Rectal smooth muscle tissue (tissue), 1 donor: Measurements from ENCODE around the gene SERGEF.

Source experiments
- H3K27ac ChIP-seq: one replicate; pipeline ENCODE4 v1.7.0; 2013; ENCODE audit warnings: low read depth, low read length, inconsistent platforms
- H3K27me3 ChIP-seq: one replicate; pipeline ENCODE4 v1.7.0; 2013; ENCODE audit warnings: low read length; ENCODE audit not compliant: control insufficient read depth, insufficient read depth
- H3K36me3 ChIP-seq: one replicate; pipeline ENCODE4 v1.7.0; 2013; ENCODE audit warnings: low read length; ENCODE audit not compliant: control insufficient read depth, insufficient read depth
- H3K4me1 ChIP-seq: one replicate; pipeline ENCODE4 v1.7.0; 2013; ENCODE audit warnings: low read length; ENCODE audit not compliant: control insufficient read depth, insufficient read depth
- H3K4me3 ChIP-seq: one replicate; pipeline ENCODE4 v1.7.0; 2013; ENCODE audit warnings: low read length
- H3K9ac ChIP-seq: one replicate; pipeline ENCODE4 v1.7.0; 2013; ENCODE audit warnings: low read length

The SERGEF gene

GRCh38 chr11:17839450-17839849, 173.4 kb downstream of the SERGEF start:
- H3K4me1 ChIP-seq: no peaks in the 10 kb centered on the region
- H3K36me3 ChIP-seq: no peaks in the 10 kb centered on the region
- H3K4me3 ChIP-seq: no peak overlapping the region
- no peak overlapping the region for H3K27ac ChIP-seq
- no peak overlapping the region for H3K9ac ChIP-seq
- H3K27me3 ChIP-seq: no peaks in the 10 kb centered on the region

GRCh38 chr11:17838102-17838501, 174.7 kb downstream of the SERGEF start:
- no peaks in the 10 kb centered on the region for H3K36me3 ChIP-seq
- H3K9ac ChIP-seq: no peak overlapping the region
- H3K27me3 ChIP-seq: no peaks in the 10 kb centered on the region
- no peak overlapping the region for H3K27ac ChIP-seq
- no peaks in the 10 kb centered on the region for H3K4me1 ChIP-seq
- no peak overlapping the region for H3K4me3 ChIP-seq

- Histone ChIP-seq H3K27me3 (no peaks in the 10 kb centered on the region), H3K36me3 (no peaks in the 10 kb centered on the region), H3K4me3 (no peak overlapping the region), H3K9ac (no peak overlapping the region), H3K27ac (no peak overlapping the region), H3K4me1 (no peaks in the 10 kb centered on the region)
These were observed 181.0 kb downstream of the SERGEF start for GRCh38 chr11:17831883-17832282.

- Histone ChIP-seq H3K4me3 (no peak overlapping the region), H3K27me3 (no peaks in the 10 kb centered on the region), H3K4me1 (no peaks in the 10 kb centered on the region), H3K9ac (no peak overlapping the region), H3K36me3 (no peaks in the 10 kb centered on the region), H3K27ac (no peak overlapping the region)
These were observed 181.6 kb downstream of the SERGEF start for GRCh38 chr11:17831228-17831627.

GRCh38 chr11:17828311-17828751, 184.5 kb downstream of the SERGEF start:
- no peak overlapping the region for H3K4me3 ChIP-seq
- H3K4me1 ChIP-seq: no peaks in the 10 kb centered on the region
- no peaks in the 10 kb centered on the region for H3K27me3 ChIP-seq
- no peak overlapping the region for H3K9ac ChIP-seq
- no peak overlapping the region for H3K27ac ChIP-seq
- no peaks in the 10 kb centered on the region for H3K36me3 ChIP-seq

- Histone ChIP-seq H3K4me3 (no peak overlapping the region), H3K36me3 (no peaks in the 10 kb centered on the region), H3K27me3 (no peaks in the 10 kb centered on the region), H3K27ac (no peak overlapping the region), H3K4me1 (peaks cover 8% of the 10 kb centered on the region), H3K9ac (no peak overlapping the region)
These were observed 185.8 kb downstream of the SERGEF start for GRCh38 chr11:17827006-17827405.

- no peak overlapping the region for H3K27ac ChIP-seq
- no peaks in the 10 kb centered on the region for H3K27me3 ChIP-seq
- no peaks in the 10 kb centered on the region for H3K36me3 ChIP-seq
- H3K4me1 ChIP-seq: peaks cover 12% of the 10 kb centered on the region
- H3K9ac ChIP-seq: no peak overlapping the region
- H3K4me3 ChIP-seq: no peak overlapping the region
These were observed 190.5 kb downstream of the SERGEF start for GRCh38 chr11:17822401-17822781.

- H3K4me1 ChIP-seq: peaks cover 12% of the 10 kb centered on the region
- H3K4me3 ChIP-seq: no peak overlapping the region
- H3K27ac ChIP-seq: peak overlapping the region; percentile 27
These were observed 191.0 kb downstream of the SERGEF start for GRCh38 chr11:17821648-17822400.

GRCh38 chr11:17816232-17816931, 196.5 kb downstream of the SERGEF start:
- Histone ChIP-seq H3K4me3 (no peak overlapping the region), H3K27ac (no peak overlapping the region), H3K9ac (no peak overlapping the region), H3K36me3 (no peaks in the 10 kb centered on the region), H3K4me1 (peaks cover 29% of the 10 kb centered on the region), H3K27me3 (no peaks in the 10 kb centered on the region)

More at GRCh38 chr11:17821648-17822400, 191.0 kb downstream of the SERGEF start:
- H3K36me3 ChIP-seq: no peaks in the 10 kb centered on the region
- no peak overlapping the region for H3K9ac ChIP-seq
- no peaks in the 10 kb centered on the region for H3K27me3 ChIP-seq

GRCh38 chr11:17814546-17814945, 198.3 kb downstream of the SERGEF start:
- Histone ChIP-seq H3K36me3 (no peaks in the 10 kb centered on the region), H3K4me3 (no peak overlapping the region)

GRCh38 chr11:17813391-17814059, 199.3 kb downstream of the SERGEF start:
- peaks cover 33% of the 10 kb centered on the region for H3K4me1 ChIP-seq
- no peaks in the 10 kb centered on the region for H3K36me3 ChIP-seq
- H3K27ac ChIP-seq: peak overlapping the region; percentile 46
- H3K4me3 ChIP-seq: no peak overlapping the region
- H3K27me3 ChIP-seq: no peaks in the 10 kb centered on the region
- H3K9ac ChIP-seq: no peak overlapping the region

More at GRCh38 chr11:17814546-17814945, 198.3 kb downstream of the SERGEF start:
- peaks cover 33% of the 10 kb centered on the region for H3K4me1 ChIP-seq
- no peak overlapping the region for H3K27ac ChIP-seq
- H3K27me3 ChIP-seq: no peaks in the 10 kb centered on the region
- H3K9ac ChIP-seq: no peak overlapping the region

- Histone ChIP-seq H3K27ac (no peak overlapping the region), H3K4me3 (no peak overlapping the region), H3K4me1 (peaks cover 33% of the 10 kb centered on the region), H3K27me3 (no peaks in the 10 kb centered on the region), H3K36me3 (no peaks in the 10 kb centered on the region), H3K9ac (no peak overlapping the region)
These were observed 200.0 kb downstream of the SERGEF start for GRCh38 chr11:17812865-17813187.
